Duodenal mucosa (tissue), 2 donors: ENCODE results near the gene ENTPD6.

Experiments
- H3K27ac ChIP-seq: one replicate; pipeline ENCODE4 v1.7.0; 2013; ENCODE audit warnings: low read depth, low read length
- H3K27me3 ChIP-seq, 2 donors: one replicate each; pipeline ENCODE4 v1.7.0; 2013; ENCODE audit warnings: low read length in 2 of 2, control low read depth in 1 of 2; ENCODE audit not compliant: insufficient read depth in 2 of 2, control insufficient read depth in 1 of 2
- H3K36me3 ChIP-seq, 2 donors: one replicate each; pipeline ENCODE4 v1.7.0; 2013; ENCODE audit warnings: low read length in 2 of 2, control low read depth in 1 of 2; ENCODE audit not compliant: insufficient read depth in 2 of 2, control insufficient read depth in 1 of 2
- H3K4me1 ChIP-seq, 2 donors: one replicate each; pipeline ENCODE4 v1.7.0; 2013; ENCODE audit warnings: low read length in 2 of 2, control low read depth in 1 of 2; ENCODE audit not compliant: insufficient read depth in 2 of 2, control insufficient read depth in 1 of 2
- H3K4me3 ChIP-seq, 2 donors: one replicate each; pipeline ENCODE4 v1.7.0; 2013; ENCODE audit warnings: low read length in 2 of 2, low read depth in 1 of 2
- H3K9ac ChIP-seq, 2 donors: one replicate each; pipeline ENCODE4 v1.7.0; 2013; ENCODE audit warnings: low read length in 2 of 2, low read depth in 1 of 2
- H3K9me3 ChIP-seq, 2 donors: one replicate each; pipeline ENCODE4 v1.7.0; 2013; ENCODE audit warnings: low read length in 2 of 2, control low read depth in 1 of 2; ENCODE audit not compliant: control insufficient read depth in 1 of 2

ENTPD6 gene

GRCh38 chr20:25271486-25272222 is 76.1 kb downstream of the ENTPD6 start:
- H3K4me3 ChIP-seq, result no peak overlapping the region
- no peak overlapping the region for H3K27ac ChIP-seq
- no peaks in the 10 kb centered on the region for H3K4me1 ChIP-seq
- H3K9ac ChIP-seq, result no peak overlapping the region
- no peaks in the 10 kb centered on the region for H3K27me3 ChIP-seq
- peaks cover 20 to 62% of the 10 kb centered on the region in 2 donors for H3K36me3 ChIP-seq
- no peaks in the 10 kb centered on the region for H3K9me3 ChIP-seq

GRCh38 chr20:25272223-25273000 is 76.9 kb downstream of the ENTPD6 start:
- Histone ChIP-seq H3K9me3 (no peaks in the 10 kb centered on the region), H3K4me3 (no peak overlapping the region), H3K27me3 (no peaks in the 10 kb centered on the region), H3K4me1 (no peaks in the 10 kb centered on the region), H3K27ac (no peak overlapping the region), H3K9ac (no peak overlapping the region), H3K36me3 (peaks cover 25 to 68% of the 10 kb centered on the region in 2 donors)

GRCh38 chr20:25273046-25273445 is 77.5 kb downstream of the ENTPD6 start:
- Histone ChIP-seq H3K4me1 (no peaks in the 10 kb centered on the region), H3K36me3 (peaks cover 31 to 75% of the 10 kb centered on the region in 2 donors), H3K9ac (no peak overlapping the region), H3K27me3 (no peaks in the 10 kb centered on the region), H3K9me3 (no peaks in the 10 kb centered on the region), H3K4me3 (no peak overlapping the region), H3K27ac (no peak overlapping the region)

DNA sequence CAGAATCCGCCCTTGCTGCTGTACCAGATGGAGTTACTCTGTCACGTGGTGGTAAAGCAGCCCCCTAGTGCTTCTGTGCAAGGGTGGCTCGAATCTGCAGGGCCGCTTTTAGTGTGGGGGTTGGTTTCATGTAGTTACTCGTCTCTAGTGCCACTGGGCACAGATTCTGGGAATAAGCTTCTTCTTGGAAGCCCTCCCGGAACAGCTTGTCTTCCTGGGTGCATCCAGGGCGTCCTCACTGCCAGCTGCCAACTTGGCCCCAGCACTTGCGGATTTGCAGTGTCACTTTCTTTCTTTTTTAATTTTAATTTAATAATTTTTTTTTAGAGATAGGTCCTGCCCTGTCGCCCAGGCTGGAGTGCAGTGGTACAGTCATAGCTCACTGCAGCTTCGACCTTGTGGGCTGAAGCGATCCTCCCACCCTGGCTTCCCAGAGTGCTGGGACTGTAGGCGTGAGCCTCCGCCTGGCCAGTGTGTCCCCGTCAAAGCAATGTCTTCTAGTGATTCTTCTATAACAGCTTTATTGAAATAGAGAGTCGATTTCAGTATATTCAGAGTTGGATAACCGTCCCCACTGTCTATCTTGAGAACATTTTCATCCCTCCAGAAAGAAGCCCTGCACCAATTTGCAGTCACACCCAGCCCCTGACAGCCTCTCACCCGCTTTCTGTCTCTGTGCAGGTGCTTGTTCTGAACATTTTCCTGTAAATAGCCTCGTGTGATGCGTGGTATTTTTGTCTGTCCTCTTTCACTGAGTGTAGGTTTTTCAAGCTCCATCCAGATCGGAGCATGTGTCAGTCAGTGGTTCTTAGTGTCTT is 78.2 kb downstream of the ENTPD6 start:
- Histone ChIP-seq H3K27ac (no peak overlapping the region), H3K4me3 (no peak overlapping the region), H3K27me3 (no peaks in the 10 kb centered on the region), H3K9me3 (no peaks in the 10 kb centered on the region), H3K36me3 (peaks cover 36 to 81% of the 10 kb centered on the region in 2 donors), H3K9ac (no peak overlapping the region), H3K4me1 (no peaks in the 10 kb centered on the region)

DNA sequence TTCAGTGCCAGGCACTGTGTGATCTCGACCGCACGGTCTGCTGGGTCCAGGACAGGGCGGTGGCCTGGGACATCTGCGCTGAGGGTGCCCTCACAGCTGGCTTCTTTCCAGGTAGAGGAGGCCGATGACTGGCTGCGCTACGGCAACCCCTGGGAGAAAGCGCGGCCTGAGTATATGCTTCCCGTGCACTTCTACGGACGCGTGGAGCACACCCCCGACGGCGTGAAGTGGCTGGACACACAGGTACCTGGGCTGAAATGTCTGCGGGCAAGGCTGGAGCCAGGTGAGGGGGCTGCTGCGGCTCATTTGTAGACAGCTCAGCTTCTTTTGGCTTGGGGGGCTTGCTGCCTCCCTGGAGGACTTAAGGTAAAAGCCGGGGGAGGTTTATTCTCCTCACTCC is 79.0 kb downstream of the ENTPD6 start:
- Histone ChIP-seq H3K9ac (no peak overlapping the region), H3K9me3 (no peaks in the 10 kb centered on the region), H3K4me3 (no peak overlapping the region), H3K27ac (no peak overlapping the region), H3K27me3 (no peaks in the 10 kb centered on the region), H3K4me1 (no peaks in the 10 kb centered on the region), H3K36me3 (peaks cover 41 to 86% of the 10 kb centered on the region in 2 donors)

DNA sequence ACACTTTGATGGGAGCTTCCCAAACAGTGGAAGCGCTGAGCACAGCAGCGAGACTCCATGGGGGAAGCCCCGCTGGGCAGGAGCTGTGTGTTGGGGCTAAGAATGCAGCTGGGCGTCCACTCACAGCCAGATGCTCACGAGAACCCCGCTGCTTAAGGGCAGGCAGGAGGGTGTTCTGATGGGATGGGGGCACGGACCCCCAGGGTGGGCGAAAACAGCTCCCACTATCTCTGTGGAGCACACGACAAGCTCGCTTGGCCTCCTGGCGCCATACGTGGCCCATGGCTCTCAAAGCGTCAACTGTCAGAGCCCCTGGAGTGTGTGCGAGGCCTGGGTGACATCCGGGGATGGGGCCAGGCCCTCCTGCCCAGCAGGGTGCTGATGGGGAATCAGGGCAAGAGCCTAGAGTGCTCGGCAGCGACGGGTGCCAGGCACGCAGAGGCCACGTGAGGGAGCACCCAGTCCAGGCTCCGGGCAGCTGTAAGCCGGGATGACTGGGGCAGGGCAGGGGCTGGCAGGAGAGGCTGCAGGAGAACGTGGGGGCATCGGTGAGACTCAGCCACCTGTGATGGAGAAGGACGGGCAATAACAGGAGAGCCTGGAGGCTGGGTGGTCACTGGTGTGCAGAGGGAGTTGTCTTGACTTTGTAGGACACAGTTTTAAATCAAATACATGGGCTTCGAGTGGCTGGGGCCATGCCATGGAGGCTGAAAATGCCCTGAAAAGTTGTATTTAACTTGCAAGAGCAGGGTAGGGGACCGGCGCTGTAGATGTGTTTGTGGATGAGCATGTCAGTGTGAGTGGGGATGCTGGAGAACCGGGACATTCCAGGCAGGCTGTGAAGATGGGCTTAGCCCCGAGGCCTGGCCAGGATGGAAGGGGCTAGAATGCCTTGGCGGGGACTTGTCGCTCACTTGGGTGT is 79.6 kb downstream of the ENTPD6 start:
- Histone ChIP-seq H3K4me1 (no peaks in the 10 kb centered on the region), H3K9ac (no peak overlapping the region), H3K4me3 (no peak overlapping the region), H3K27me3 (no peaks in the 10 kb centered on the region), H3K9me3 (no peaks in the 10 kb centered on the region), H3K36me3 (peaks cover 42 to 87% of the 10 kb centered on the region in 2 donors), H3K27ac (no peak overlapping the region)

GRCh38 chr20:25275813-25276532 is 80.5 kb downstream of the ENTPD6 start:
- no peak overlapping the region for H3K9ac ChIP-seq
- H3K9me3 ChIP-seq, result no peaks in the 10 kb centered on the region
- H3K27me3 ChIP-seq, result no peaks in the 10 kb centered on the region
- no peak overlapping the region for H3K4me3 ChIP-seq
- H3K27ac ChIP-seq, result no peak overlapping the region
- H3K36me3 ChIP-seq, result peaks cover 46 to 92% of the 10 kb centered on the region in 2 donors
- H3K4me1 ChIP-seq, result no peaks in the 10 kb centered on the region
